Activated CD8-positive, alpha-beta memory T cell treated with anti-CD3 and anti-CD28 coated beads for 1 hour (primary cell): ENCODE results near the gene RNPEPL1.

Experiments used
- DNase-seq, 2 donors: peaks; one replicate each; pipeline ENCODE4 v3.0.0-alpha.2; 2020; ENCODE audit warnings: low read depth in 1 of 2; ENCODE audit errors: extremely low read depth in 1 of 2

The RNPEPL1 gene

DNA sequence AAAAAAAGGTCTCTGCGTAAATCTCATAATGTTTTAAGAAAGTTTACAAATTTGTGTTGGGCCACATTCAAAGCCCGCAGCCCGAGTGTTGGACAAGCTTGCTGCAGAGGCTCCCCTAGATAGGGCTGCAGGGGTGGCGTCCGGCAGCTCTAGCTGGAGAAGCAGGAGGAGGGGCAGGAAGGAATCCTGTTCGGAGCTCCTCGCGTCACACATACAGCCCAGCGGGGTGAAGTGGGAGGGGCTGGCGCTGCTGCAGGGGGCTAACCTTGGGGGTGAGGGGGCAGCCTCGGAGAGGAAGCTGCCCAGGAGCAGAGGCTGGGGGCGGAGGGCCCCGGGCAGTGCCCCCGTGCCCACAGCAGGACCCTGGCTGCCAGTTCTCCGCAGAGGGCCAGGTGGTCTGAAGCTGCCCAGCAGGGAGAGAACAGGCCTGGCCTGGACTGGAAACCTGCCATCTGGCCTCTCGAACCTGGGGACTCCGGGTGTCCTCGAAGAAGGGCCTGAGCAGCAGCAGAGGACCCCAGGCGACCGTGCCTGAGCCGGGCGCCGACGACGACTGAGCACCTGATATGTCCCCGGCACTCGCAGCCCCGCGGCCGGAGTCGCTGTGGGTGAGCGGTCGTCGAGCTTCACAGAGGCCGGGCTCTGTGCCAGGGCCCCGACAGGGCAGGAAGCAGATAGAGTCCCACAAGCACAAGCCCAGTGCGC, 54.4 kb downstream of the RNPEPL1 start:
- peak in 1 of 2 donors; percentile 42 for DNase-seq

DNA sequence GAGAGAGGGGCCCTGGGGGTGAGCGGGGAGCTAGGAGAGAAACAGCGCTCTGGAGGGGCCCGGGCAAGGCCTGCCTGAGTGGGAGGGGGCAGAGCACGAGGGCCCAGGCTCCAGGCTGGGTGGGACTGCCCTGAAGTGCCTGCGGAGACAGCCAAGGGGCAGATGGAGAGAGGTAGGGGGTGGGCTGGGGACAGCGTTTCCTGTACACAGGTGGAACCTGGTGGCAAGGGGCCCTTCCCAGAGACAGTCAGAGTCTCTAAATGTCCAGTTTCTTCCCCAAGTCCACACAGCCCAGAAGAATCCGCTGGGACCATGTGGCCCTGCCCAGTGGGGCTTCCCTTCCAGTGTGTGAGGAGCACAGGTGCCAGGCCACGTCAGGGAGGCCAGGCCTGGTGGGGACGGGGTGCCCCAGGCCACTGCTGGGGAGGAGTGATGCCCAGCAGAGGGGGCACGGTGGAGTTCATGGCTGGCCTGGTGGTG, 55.3 kb downstream of the RNPEPL1 start:
- no peak for DNase-seq

DNA sequence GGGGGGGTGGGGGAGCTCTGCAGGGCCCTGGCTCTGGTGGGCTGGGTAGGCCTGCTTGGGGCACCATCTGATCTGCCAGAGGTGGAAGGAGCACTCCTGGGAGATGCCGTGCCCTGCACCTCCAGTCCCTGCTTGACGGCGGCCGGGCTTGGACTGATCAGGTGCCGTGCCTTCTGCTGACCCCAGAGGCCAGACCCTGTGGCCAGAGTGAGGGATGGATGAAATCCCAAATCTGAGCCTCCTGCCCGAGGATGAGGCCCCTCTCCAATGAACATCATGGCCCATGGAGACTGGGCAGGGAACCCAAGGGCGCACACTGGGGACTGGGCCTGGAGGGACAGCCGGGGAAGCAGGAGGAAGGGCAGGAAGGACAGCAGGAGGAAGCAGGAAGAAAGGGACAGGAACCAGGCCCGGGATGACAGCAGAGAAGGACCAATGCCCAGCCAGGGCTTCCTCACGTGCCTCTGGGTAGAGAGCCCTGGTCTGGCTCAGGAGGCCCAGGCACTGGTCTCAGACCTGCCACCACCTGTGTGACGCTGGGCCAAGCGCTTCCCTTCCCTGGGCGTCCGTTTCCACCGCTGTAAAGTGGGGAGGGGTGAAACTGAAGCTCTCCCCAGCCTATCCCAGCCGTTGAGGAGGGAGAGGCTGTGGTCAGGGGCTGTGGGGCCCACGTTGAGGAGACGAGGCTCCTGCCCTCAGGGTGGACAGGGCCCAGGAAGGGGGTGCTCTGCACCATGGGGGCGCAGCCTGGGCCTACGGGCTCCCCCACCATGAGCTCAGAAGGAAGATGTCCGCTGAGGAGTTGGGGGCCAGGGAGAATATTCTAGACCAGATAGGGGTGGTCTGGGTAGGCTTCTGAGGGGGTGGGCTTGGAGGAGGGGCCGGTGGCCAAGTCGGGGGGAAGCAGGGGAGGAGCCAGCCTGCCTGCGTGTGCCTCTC, 56.0 kb downstream of the RNPEPL1 start:
- DNase-seq, result no peak

DNA sequence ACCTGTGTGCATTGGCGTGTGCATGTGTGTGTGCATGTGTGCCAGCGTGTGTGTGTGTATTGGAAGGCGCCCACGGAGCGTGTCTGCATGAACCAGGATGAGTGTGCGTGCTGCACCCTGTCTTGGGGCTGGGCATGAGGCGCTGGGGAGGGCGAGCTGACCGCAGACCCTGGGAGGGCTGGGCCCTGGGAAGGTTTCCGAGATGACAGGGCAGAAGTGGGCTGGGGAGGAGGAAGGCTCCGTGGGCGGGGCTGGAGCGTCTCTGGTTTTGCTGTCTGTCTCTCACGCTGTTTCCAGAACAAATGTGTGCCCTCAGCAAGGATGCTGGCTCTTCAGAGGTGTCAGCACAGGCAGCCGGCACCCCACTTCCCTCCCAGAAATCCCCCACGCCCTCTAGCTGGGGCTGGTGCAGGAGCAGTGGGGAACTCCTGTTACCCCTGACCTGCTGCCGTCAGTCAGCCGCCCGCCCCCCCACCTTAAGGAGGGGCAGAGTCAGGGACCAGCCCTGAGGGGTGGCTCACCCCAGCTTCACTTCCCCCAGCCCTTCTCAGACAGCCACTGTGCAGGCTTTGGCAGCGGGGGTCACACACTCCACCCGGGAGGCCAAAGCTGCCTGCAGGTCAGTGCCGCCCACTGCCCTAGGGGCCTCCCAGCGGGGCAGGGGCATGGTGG, 56.8 kb downstream of the RNPEPL1 start, which contains the start of gene GPR35:
Gene GPR35 (plus strand): TSS at position 531 of the 672 bp plus-strand sequence. CDS start 4,473 bp downstream, outside the sequence.
- peak; percentile 52 to 79 for DNase-seq

DNA sequence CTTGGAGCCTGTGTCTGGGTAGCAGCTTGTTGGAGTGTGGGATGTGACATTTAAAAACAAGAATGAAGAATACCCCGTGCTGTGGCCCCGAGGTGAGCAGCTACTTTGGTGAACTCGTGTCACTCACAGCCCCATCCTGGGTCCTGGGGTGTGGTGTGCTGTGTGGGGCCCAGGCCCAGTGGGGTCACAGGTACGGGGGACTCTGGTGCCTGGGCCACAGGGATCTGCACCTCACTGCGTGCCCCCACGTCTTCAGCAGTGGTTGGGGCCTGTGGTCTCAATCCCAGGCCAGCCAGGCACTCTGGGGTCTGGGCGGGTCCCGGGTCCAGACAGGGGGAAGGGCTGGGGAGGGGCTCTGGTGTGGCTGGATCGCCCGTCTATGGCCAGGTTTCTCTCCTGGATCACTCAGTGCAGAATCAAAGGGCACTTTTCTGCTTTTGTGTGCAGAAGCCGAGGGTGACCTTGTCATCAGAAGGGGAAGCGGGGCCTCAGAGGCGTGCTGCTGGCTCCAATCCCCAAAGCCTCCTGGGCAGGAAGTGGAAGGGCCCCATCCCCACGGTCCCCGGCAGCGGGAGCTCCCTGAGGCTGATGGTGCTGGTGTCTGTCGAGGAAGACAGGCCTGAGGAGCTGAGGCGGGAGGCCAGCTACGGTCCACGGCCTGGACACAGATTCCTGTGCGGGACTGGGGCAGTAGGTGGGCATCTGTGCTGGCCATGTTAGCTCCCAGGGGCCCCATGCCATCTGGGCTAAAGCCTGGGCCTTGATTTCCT, 58.4 kb downstream of the RNPEPL1 start:
- DNase-seq, result no peak

DNA sequence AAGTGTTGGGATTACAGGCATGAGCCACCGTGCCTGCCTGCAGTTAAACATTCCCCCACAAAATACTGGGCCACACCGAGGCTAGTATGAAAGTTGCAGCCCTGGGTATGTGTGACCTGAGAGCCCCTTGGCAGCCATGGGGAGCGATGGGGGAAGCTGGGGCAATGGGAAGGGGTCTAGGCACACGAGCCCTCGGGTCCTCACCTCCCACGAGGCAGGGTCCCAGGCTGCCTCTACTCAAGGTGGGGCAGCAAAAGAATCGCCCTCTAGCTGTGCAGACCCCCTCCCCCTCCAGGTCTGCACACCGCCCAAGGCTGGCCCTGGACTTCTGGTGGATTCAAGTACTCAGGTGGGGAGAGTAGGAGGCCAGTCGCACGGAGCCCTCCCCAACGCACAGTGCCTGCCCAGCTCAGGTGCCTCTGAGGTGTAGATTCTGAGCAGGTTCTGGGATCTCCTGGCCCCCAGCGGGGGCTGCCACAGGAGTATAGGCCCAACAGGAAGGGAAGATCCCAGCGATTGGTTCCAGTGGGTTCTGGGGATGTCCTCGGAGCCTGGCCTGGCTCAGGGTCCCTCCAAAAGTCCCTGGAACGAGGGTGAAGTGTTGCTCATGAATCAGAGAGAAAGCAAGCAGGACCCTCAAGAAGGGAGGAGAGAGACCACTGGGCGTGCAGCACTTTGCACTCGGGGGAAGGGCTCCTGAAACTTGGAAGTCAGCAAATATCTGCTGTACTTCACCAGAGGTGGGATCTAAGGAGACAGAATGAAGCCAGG, 59.6 kb downstream of the RNPEPL1 start:
- no peak for DNase-seq

DNA sequence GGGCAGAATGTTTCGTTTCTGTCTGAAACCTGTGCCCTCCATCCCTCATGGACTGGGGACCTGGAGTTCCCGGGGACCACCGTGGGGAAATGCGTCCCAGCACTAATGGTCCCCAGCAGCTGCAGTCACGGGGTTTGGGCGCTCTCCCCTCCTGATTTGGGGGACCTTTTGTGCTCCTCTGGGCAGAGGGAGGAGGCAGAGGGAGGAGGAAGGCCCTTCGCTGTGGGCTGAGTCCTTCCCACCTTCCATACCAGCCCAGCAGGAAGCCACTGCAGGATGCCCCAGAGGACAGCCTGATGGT, 60.2 kb downstream of the RNPEPL1 start:
- DNase-seq, result no peak

DNA sequence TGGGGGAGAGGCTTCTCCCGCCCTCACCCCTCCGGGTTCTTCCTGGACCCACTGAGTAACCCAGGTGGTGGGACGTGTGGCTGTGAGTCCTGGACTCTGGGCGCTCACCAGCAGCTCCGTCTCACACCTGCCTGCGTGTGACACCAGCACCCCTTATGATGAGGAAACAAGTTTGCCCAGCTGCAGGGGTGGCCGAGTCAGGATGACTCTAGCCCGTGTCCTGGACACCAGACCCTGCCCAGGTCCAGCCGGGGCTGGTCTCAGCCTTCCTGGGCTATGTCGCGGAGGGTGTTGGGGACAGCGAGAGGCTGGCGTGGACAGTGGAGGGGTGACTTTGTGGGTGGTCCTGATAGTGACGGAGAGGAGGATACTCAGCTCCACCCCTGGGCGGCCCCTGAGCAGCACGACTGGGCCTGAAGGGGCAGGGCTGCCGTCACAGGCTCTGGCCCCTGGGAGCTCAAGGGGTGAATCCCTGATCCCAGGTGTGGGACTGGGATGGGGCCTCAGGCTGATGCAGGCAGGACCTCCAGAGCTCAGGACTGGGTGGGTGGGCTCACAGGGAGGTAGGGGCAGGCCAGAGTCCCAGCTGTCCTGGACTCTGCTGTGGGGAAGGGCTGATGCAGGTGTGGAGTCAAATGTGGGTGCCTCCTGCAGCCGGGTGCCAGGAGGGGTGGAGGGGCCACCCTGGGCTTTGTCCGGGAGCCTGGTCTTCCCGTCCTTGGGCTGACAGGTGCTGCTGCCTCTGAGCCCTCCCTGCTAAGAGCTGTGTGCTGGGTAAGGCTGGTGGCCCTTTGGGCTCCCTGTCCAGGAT, 60.7 kb downstream of the RNPEPL1 start:
- DNase-seq, result no peak

DNA sequence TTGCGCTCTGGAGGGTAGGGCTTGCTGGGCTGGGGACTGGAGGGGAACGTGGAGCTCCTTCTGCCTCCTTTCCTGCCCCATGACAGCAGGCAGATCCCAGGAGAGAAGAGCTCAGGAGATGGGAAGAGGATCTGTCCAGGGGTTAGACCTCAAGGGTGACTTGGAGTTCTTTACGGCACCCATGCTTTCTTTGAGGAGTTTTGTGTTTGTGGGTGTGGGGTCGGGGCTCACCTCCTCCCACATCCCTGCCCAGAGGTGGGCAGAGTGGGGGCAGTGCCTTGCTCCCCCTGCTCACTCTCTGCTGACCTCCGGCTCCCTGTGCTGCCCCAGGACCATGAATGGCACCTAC, 61.3 kb downstream of the RNPEPL1 start:
- DNase-seq, result no peak

DNA sequence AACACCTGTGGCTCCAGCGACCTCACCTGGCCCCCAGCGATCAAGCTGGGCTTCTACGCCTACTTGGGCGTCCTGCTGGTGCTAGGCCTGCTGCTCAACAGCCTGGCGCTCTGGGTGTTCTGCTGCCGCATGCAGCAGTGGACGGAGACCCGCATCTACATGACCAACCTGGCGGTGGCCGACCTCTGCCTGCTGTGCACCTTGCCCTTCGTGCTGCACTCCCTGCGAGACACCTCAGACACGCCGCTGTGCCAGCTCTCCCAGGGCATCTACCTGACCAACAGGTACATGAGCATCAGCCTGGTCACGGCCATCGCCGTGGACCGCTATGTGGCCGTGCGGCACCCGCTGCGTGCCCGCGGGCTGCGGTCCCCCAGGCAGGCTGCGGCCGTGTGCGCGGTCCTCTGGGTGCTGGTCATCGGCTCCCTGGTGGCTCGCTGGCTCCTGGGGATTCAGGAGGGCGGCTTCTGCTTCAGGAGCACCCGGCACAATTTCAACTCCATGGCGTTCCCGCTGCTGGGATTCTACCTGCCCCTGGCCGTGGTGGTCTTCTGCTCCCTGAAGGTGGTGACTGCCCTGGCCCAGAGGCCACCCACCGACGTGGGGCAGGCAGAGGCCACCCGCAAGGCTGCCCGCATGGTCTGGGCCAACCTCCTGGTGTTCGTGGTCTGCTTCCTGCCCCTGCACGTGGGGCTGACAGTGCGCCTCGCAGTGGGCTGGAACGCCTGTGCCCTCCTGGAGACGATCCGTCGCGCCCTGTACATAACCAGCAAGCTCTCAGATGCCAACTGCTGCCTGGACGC, 61.9 kb downstream of the RNPEPL1 start:
- DNase-seq, result no peak
